Endothelial cell of umbilical vein (primary cell): ENCODE data around the gene CASP12. TPM values are rescaled to one million over a fixed set of nuclear protein-coding genes. Genes with fewer than 3 reads are reported as not detected.
A peak's percentile ranks its signal among the peaks of the same experiment; 100 is the strongest.

Experiments used
- BruUV-seq: library from RNA; stranded (reverse); fragments of 400-500 nt; replicated peaks from 2 replicates; lab custom pipeline; 2021; lab: Mats Ljungman, UMichigan
- CTCF ChIA-PET: fragments of 300-600, 350-600 bp; sonication (Branson Sonifier 250); formaldehyde crosslinking; loops from one replicate; lab custom pipeline; 2021; ENCODE audit warnings: antibody characterized with exemption, inconsistent platforms; lab: Charles Lee
- POLR2A ChIA-PET: fragments of 300-600, 350-600 bp; sonication (Branson Sonifier 250); formaldehyde crosslinking; loops from one replicate; lab custom pipeline; 2021; ENCODE audit warnings: antibody characterized with exemption, inconsistent platforms; lab: Charles Lee
- DNase-seq: peaks from one replicate; pipeline ENCODE4 v3.0.0-alpha.2; 2011; ENCODE audit warnings: low read depth, low spot score
- FAIRE-seq: peaks from 2 replicates; lab custom pipeline; 2011; peaks lifted over from hg19 to GRCh38; lab: Jason Lieb, UNC
- H2AFZ ChIP-seq: 2 replicates; pipeline ENCODE4 v1.6.0; 2012; ENCODE audit warnings: low read depth, low read length, control low read depth, inconsistent platforms
- H3K27ac ChIP-seq: 2 replicates; pipeline ENCODE4 v1.5.1; 2011; ENCODE audit warnings: low read depth, mild to moderate bottlenecking, control low read depth, low read length, moderate library complexity; ENCODE audit not compliant: insufficient read depth
- H3K27me3 ChIP-seq, 2 experiments: 2 replicates each; pipeline versions ENCODE4 v1.6.0 to v1.6.1; 2011; ENCODE audit warnings: low read length in 2 of 2, mixed read lengths in 1 of 2; ENCODE audit not compliant: control insufficient read depth in 2 of 2, insufficient read depth in 2 of 2
- H3K36me3 ChIP-seq, 2 experiments: 2 replicates in 1 of 2; 3 replicates in 1 of 2; pipeline ENCODE4 v1.5.1; 2011; ENCODE audit warnings: low read length in 2 of 2, mild to moderate bottlenecking in 1 of 2, moderate library complexity in 1 of 2; ENCODE audit not compliant: control insufficient read depth in 2 of 2, insufficient read depth in 2 of 2; ENCODE audit errors: extremely low read depth in 1 of 2
- H3K4me1 ChIP-seq: 3 replicates; pipeline ENCODE4 v1.5.1; 2011; ENCODE audit warnings: mild to moderate bottlenecking, low read length; ENCODE audit not compliant: control insufficient read depth, insufficient read depth; ENCODE audit errors: extremely low read depth
- H3K4me2 ChIP-seq: 2 replicates; pipeline ENCODE4 v1.6.1; 2011; ENCODE audit warnings: low read length, control low read depth, mixed read lengths; ENCODE audit not compliant: insufficient read depth
- H3K4me3 ChIP-seq, 3 experiments: fragments of 200-600 bp in 1 of 3; sonication (generic), shearing (Covaris generic) in 1 of 3; replicated peaks in 1 of 3; 2 replicates each; pipeline ENCODE4 v1.5.1; 2011 to 2016; ENCODE audit warnings: control low read depth in 3 of 3, low read length in 3 of 3, mild to moderate bottlenecking in 2 of 3, inconsistent platforms in 1 of 3, low read depth in 1 of 3, moderate library complexity in 1 of 3; ENCODE audit not compliant: insufficient read depth in 1 of 3
- H3K79me2 ChIP-seq: 2 replicates; pipeline ENCODE4 v1.6.0; 2012; ENCODE audit warnings: low read length, inconsistent platforms; ENCODE audit not compliant: control insufficient read depth, insufficient read depth
- H3K9ac ChIP-seq: replicated peaks from 2 replicates; pipeline ENCODE3; 2011; ENCODE audit warnings: low read length, control low read depth; ENCODE audit not compliant: insufficient read depth; ENCODE audit errors: extremely low read depth
- H3K9me1 ChIP-seq: replicated peaks from 3 replicates; pipeline ENCODE4 v1.6.0; 2011; ENCODE audit warnings: mild to moderate bottlenecking, low read length; ENCODE audit not compliant: control insufficient read depth, insufficient read depth; ENCODE audit errors: extremely low read depth
- H3K9me3 ChIP-seq: replicated peaks from 2 replicates; pipeline ENCODE4 v1.5.1; 2012; ENCODE audit warnings: low read length, inconsistent platforms; ENCODE audit not compliant: control insufficient read depth, insufficient read depth
- H4K20me1 ChIP-seq: replicated peaks from 2 replicates; pipeline ENCODE3; 2011; ENCODE audit warnings: mild to moderate bottlenecking, low read length; ENCODE audit not compliant: control insufficient read depth, insufficient read depth; ENCODE audit errors: extremely low read depth
- EZH2 ChIP-seq: IDR thresholded peaks from 2 replicates; pipeline ENCODE4 v1.6.1; 2012; ENCODE audit warnings: borderline replicate concordance, low read depth, mild to moderate bottlenecking, moderate library complexity, low read length, inconsistent platforms; ENCODE audit not compliant: severe bottlenecking
- FOS ChIP-seq: IDR thresholded peaks from 2 replicates; pipeline ENCODE4 v1.6.1; 2011; ENCODE audit warnings: mild to moderate bottlenecking, low read length, moderate library complexity, borderline replicate concordance; ENCODE audit not compliant: insufficient read depth
- GATA2 ChIP-seq: IDR thresholded peaks from 2 replicates; pipeline ENCODE4 v1.7.0; 2011; ENCODE audit warnings: low read depth, mild to moderate bottlenecking, moderate library complexity, mixed read lengths, low read length; ENCODE audit not compliant: insufficient read length, insufficient read depth
- JUN ChIP-seq: IDR thresholded peaks from 2 replicates; pipeline ENCODE4 v1.6.1; 2011; ENCODE audit warnings: borderline replicate concordance, low read depth; ENCODE audit not compliant: insufficient read length, insufficient read depth
- MYC ChIP-seq: IDR thresholded peaks from one replicate; pipeline ENCODE4 v1.6.1; 2011; ENCODE audit warnings: mild to moderate bottlenecking, low read depth, low read length
- POLR2A ChIP-seq: IDR thresholded peaks from 2 replicates; pipeline ENCODE4 v1.6.1; 2012; ENCODE audit warnings: low read depth, mild to moderate bottlenecking, control low read depth, low read length
- POLR2AphosphoS5 ChIP-seq: IDR thresholded peaks from 2 replicates; pipeline ENCODE4 v1.6.1; 2012; ENCODE audit warnings: low read depth, mild to moderate bottlenecking, control low read depth, low read length, moderate library complexity; ENCODE audit not compliant: insufficient read depth
- dilution Hi-C: fragments of 300-500 bp; cut with MboI; formaldehyde crosslinking; loops from one replicate; pipeline ENCODE4 v1.15.0; 2019; ENCODE audit warnings: low sequenced_read_pairs; ENCODE audit not compliant: extremely low pct_ligation_motif_present
- intact Hi-C: fragments of 100-400 bp; cut with micrococcal nuclease; formaldehyde crosslinking; loops from one replicate; pipeline ENCODE4 v1.10.0; 2022
- polyA plus RNA-seq, 4 experiments: library from polyadenylated mRNA; depleted of rRNA in 3 of 4; stranded (reverse) in 3 of 4; unstranded in 1 of 4; fragments of >200 nt; gene quantifications; 2 replicates each; pipeline versions ENCODE4 v1.2.1 to v1.2.3, GENCODE V29; 2011 to 2012; ENCODE audit warnings: missing spikeins in 1 of 4
- total RNA-seq: library from RNA; stranded (reverse); gene quantifications from 2 replicates; pipeline ENCODE4 v1.2.3, GENCODE V29; 2021
- TF ChIP-seq, protein P1 (sequence below): IDR thresholded peaks from 2 replicates; pipeline ENCODE4 v1.6.1; 2011; ENCODE audit not compliant: insufficient read depth, insufficient read length
- TF ChIP-seq, protein P2 (sequence below), 2 donors: IDR thresholded peaks; 1 replicate in 1 of 2; 2 replicates in 1 of 2; pipeline ENCODE4 v1.5.1; 2011; ENCODE audit warnings: low read length in 2 of 2, mild to moderate bottlenecking in 2 of 2, moderate library complexity in 2 of 2, control low read depth in 1 of 2, inconsistent platforms in 1 of 2, low read depth in 1 of 2; ENCODE audit not compliant: insufficient read depth in 1 of 2; ENCODE audit errors: extremely low read depth in 1 of 2

CASP12 gene
- total and polyA plus RNA-seq, 2 donors (not counting 3 experiments of a cell fraction or from before 2014, with no cell fraction given) = 1.4 to 3.9 TPM

DNA sequence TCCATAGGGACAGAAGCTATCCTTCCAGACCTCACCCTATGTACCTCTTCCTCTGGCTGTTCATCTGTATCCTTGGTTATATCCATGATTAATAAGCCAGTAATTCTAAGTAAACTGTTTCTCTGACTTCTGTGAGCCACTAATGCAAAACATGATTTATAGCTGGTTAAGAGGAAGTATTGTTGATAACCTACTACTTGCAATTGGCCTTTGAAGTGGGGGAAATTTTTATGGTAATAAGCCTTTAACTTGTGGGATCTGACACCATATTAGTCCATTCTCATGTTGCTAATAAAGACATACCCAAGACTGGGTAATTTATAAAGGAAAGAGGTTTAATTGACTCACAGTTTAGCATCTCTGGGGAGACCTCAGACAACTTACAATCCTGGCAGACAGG is 21.9 kb downstream of the CASP12 start:
- no peaks in the 10 kb centered on the region for H3K4me1 ChIP-seq
- H3K9me1 ChIP-seq = no peaks in the 10 kb centered on the region
- no peaks in the 10 kb centered on the region for H4K20me1 ChIP-seq
- no TSS peak for BruUV-seq
- H2AFZ ChIP-seq = no peak overlapping the region
- no peak overlapping the region for H3K4me3 ChIP-seq
- no peaks in the 10 kb centered on the region for H3K79me2 ChIP-seq
- intact Hi-C loops = no loop called here
- FAIRE-seq (no peak), DNase-seq (peak; percentile 57)
- no peaks in the 10 kb centered on the region for H3K9me3 ChIP-seq
- H3K27me3 ChIP-seq = no peaks in the 10 kb centered on the region
- H3K4me2 ChIP-seq = no peak overlapping the region
- TF ChIP-seq FOS = no peak
- no peak for TF ChIP-seq EZH2
- no peak for TF ChIP-seq POLR2AphosphoS5
- TF ChIP-seq POLR2A = no peak
- TF ChIP-seq, protein P1, sequence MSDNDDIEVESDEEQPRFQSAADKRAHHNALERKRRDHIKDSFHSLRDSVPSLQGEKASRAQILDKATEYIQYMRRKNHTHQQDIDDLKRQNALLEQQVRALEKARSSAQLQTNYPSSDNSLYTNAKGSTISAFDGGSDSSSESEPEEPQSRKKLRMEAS = no peak
- TF ChIP-seq GATA2 = no peak
- TF ChIP-seq JUN = no peak
- TF ChIP-seq MYC = no peak
- TF ChIP-seq, protein P2, sequence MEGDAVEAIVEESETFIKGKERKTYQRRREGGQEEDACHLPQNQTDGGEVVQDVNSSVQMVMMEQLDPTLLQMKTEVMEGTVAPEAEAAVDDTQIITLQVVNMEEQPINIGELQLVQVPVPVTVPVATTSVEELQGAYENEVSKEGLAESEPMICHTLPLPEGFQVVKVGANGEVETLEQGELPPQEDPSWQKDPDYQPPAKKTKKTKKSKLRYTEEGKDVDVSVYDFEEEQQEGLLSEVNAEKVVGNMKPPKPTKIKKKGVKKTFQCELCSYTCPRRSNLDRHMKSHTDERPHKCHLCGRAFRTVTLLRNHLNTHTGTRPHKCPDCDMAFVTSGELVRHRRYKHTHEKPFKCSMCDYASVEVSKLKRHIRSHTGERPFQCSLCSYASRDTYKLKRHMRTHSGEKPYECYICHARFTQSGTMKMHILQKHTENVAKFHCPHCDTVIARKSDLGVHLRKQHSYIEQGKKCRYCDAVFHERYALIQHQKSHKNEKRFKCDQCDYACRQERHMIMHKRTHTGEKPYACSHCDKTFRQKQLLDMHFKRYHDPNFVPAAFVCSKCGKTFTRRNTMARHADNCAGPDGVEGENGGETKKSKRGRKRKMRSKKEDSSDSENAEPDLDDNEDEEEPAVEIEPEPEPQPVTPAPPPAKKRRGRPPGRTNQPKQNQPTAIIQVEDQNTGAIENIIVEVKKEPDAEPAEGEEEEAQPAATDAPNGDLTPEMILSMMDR (IDR thresholded peaks at IDR 0.05; ENCODE audit: extremely low read depth in 1 of 2, insufficient read depth in 1 of 2, low read depth in 1 of 2, low read length in 2 of 2) = no peak
- no peak overlapping the region for H3K9ac ChIP-seq
- dilution Hi-C loops = no loop called here
- POLR2A ChIA-PET = no interaction called here
- H3K36me3 ChIP-seq = peaks cover 0 to 1% of the 10 kb centered on the region in 2 experiments
- no peak overlapping the region for H3K27ac ChIP-seq
- CTCF ChIA-PET = interaction anchor here (1.2 kb wide), 1 partner anchor 21 kb away, joined by 6 read pairs; no protein-coding TSS in a partner anchor
